Measurements from ENCODE around the gene RAPGEF4.
A peak's percentile ranks its signal among the peaks of the same experiment; 100 is the strongest.

The RAPGEF4 gene

GRCh38 chr2:173023718-173024117 lies 288.1 kb downstream of the RAPGEF4 start:
- Histone ChIP-seq H3K27ac (no peak overlapping the region), H2AFZ (ENCODE audit: low read depth) (no peak overlapping the region), H3K4me2 (no peak overlapping the region), H3K36me3 (ENCODE audit: insufficient read depth) (no peaks in the 10 kb centered on the region), H3K79me2 (ENCODE audit: insufficient read depth, low read depth) (no peaks in the 10 kb centered on the region), H3K4me1 (ENCODE audit: low read depth, poor library complexity, severe bottlenecking) (no peaks in the 10 kb centered on the region), H4K20me1 (ENCODE audit: insufficient read depth) (no peaks in the 10 kb centered on the region), H3K9ac (no peak overlapping the region), H3K4me3 (IDR thresholded peaks at IDR 0.05; ENCODE audit: insufficient read depth, low read depth, low read length) (no peak overlapping the region), H3K27me3 (ENCODE audit: insufficient read depth, low read depth) (no peaks in the 10 kb centered on the region)
- TF ChIP-seq, protein P1, sequence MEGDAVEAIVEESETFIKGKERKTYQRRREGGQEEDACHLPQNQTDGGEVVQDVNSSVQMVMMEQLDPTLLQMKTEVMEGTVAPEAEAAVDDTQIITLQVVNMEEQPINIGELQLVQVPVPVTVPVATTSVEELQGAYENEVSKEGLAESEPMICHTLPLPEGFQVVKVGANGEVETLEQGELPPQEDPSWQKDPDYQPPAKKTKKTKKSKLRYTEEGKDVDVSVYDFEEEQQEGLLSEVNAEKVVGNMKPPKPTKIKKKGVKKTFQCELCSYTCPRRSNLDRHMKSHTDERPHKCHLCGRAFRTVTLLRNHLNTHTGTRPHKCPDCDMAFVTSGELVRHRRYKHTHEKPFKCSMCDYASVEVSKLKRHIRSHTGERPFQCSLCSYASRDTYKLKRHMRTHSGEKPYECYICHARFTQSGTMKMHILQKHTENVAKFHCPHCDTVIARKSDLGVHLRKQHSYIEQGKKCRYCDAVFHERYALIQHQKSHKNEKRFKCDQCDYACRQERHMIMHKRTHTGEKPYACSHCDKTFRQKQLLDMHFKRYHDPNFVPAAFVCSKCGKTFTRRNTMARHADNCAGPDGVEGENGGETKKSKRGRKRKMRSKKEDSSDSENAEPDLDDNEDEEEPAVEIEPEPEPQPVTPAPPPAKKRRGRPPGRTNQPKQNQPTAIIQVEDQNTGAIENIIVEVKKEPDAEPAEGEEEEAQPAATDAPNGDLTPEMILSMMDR (conservative IDR thresholded peaks at IDR 0.05; ENCODE audit: low read depth, low read length) = no peak

- no peaks in the 10 kb centered on the region for H3K36me3 ChIP-seq (ENCODE audit: insufficient read depth)
- no peaks in the 10 kb centered on the region for H4K20me1 ChIP-seq (ENCODE audit: insufficient read depth)
- no peaks in the 10 kb centered on the region for H3K27me3 ChIP-seq (ENCODE audit: insufficient read depth, low read depth)
- no peak overlapping the region for H2AFZ ChIP-seq (ENCODE audit: low read depth)
- no peak overlapping the region for H3K27ac ChIP-seq
- H3K9ac ChIP-seq = no peak overlapping the region
- no peak overlapping the region for H3K4me2 ChIP-seq
- no peaks in the 10 kb centered on the region for H3K79me2 ChIP-seq (ENCODE audit: insufficient read depth, low read depth)
- H3K4me1 ChIP-seq (ENCODE audit: low read depth, poor library complexity, severe bottlenecking) = no peaks in the 10 kb centered on the region
- H3K4me3 ChIP-seq (IDR thresholded peaks at IDR 0.05; ENCODE audit: insufficient read depth, low read depth, low read length) = no peak overlapping the region
- TF ChIP-seq, protein P1 (conservative IDR thresholded peaks at IDR 0.05; ENCODE audit: low read depth, low read length) = no peak
Measured at GRCh38 chr2:173026479-173026878, 290.8 kb downstream of the RAPGEF4 start.

GRCh38 chr2:173027181-173028128 lies 291.8 kb downstream of the RAPGEF4 start:
- H3K9ac ChIP-seq = no peak overlapping the region
- no peak overlapping the region for H3K4me2 ChIP-seq
- no peaks in the 10 kb centered on the region for H3K79me2 ChIP-seq (ENCODE audit: insufficient read depth, low read depth)
- H3K27ac ChIP-seq = no peak overlapping the region
- H3K4me3 ChIP-seq (IDR thresholded peaks at IDR 0.05; ENCODE audit: insufficient read depth, low read depth, low read length) = no peak overlapping the region
- TF ChIP-seq, protein P1 (conservative IDR thresholded peaks at IDR 0.05; ENCODE audit: low read depth, low read length) = peak; percentile 97
- H2AFZ ChIP-seq (ENCODE audit: low read depth) = 0 out of 2 replicates have a peak overlapping the region, but pooled peaks have one; percentile 7
- H3K27me3 ChIP-seq (ENCODE audit: insufficient read depth, low read depth) = no peaks in the 10 kb centered on the region
- H3K36me3 ChIP-seq (ENCODE audit: insufficient read depth) = no peaks in the 10 kb centered on the region
- no peaks in the 10 kb centered on the region for H3K4me1 ChIP-seq (ENCODE audit: low read depth, poor library complexity, severe bottlenecking)
- no peaks in the 10 kb centered on the region for H4K20me1 ChIP-seq (ENCODE audit: insufficient read depth)

DNA sequence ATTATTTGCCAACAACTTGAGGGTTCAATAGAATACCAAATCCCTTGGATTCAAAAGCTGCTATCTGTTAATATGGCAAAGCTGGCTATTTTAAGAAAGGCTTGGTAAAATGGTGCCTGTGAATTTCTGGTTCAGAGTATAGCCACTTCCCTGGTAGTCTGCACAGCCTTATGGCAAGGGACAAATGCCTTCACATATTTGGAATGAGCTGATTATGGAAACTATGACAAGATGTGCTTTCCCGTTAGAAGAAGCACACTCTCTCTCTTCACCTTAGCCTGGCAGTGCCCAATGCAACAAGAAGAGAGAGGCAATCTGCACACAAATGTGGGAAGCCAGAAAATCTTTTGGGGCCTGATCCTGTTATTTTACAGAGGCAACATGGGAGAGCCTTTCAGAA lies 292.5 kb downstream of the RAPGEF4 start:
- TF ChIP-seq, protein P1 (conservative IDR thresholded peaks at IDR 0.05; ENCODE audit: low read depth, low read length) = no peak
- Histone ChIP-seq H3K4me3 (IDR thresholded peaks at IDR 0.05; ENCODE audit: insufficient read depth, low read depth, low read length) (no peak overlapping the region), H3K79me2 (ENCODE audit: insufficient read depth, low read depth) (no peaks in the 10 kb centered on the region), H4K20me1 (ENCODE audit: insufficient read depth) (no peaks in the 10 kb centered on the region), H3K27ac (no peak overlapping the region), H3K36me3 (ENCODE audit: insufficient read depth) (no peaks in the 10 kb centered on the region), H3K4me2 (no peak overlapping the region), H3K9ac (no peak overlapping the region), H3K27me3 (ENCODE audit: insufficient read depth, low read depth) (no peaks in the 10 kb centered on the region), H3K4me1 (ENCODE audit: low read depth, poor library complexity, severe bottlenecking) (no peaks in the 10 kb centered on the region), H2AFZ (ENCODE audit: low read depth) (0 out of 2 replicates have a peak overlapping the region, but pooled peaks have one; percentile 7)

Data from KMS-11 (cell line).